HG03565 (cell line): ENCODE measurements around the gene CPA1.

Experiments used
- ATAC-seq: cut with Tn5 transposase; IDR thresholded peaks from one replicate; pipeline ENCODE4 v1.9.1; 2021; ENCODE audit warnings: mild to moderate bottlenecking, moderate library complexity; ENCODE audit not compliant: unreplicated experiment

Gene CPA1

GRCh38 chr7:130393841-130394411, 13.6 kb downstream of the CPA1 start:
- no peak for ATAC-seq

- ATAC-seq: no peak
Observed at GRCh38 chr7:130394421-130395195, 14.3 kb downstream of the CPA1 start.

DNA sequence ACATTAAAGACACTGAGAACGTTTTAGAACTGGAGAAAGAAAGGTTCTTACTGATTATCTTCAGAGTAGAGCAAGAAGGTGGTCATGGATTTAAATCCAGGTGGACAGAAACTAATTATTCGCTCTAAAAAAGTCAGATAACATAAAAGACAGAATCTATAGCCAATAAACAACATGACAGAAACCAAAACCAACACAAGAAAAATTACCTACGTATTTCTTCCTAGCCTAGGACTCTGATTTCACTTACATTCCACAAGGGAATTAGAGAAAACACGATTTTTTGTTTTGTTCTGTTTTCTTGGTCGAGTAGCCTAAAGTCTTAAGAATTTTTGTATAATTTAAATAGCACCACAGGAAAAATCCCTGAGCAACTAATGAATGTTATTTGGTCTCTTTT, 15.1 kb downstream of the CPA1 start:
- no peak for ATAC-seq

DNA sequence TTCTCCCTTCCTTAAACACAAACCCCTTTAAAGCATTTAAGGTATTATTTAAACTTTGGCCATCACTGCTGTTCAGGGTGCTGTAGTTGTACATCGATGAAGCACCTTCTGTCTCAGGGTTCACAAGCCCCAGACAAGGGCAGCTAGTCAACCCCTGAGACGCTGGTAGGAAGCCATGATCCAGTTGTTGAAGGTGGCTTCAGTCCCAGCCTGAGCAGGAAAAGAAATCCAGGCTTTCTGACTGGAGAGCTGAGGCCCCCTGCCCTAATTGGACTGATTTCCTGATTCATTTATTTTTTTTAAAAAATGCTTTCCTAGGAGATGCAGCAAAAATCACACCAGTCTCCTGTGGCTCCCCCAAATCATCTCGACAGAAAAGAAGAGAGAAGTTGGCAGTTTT, 15.8 kb downstream of the CPA1 start:
- no peak for ATAC-seq

DNA sequence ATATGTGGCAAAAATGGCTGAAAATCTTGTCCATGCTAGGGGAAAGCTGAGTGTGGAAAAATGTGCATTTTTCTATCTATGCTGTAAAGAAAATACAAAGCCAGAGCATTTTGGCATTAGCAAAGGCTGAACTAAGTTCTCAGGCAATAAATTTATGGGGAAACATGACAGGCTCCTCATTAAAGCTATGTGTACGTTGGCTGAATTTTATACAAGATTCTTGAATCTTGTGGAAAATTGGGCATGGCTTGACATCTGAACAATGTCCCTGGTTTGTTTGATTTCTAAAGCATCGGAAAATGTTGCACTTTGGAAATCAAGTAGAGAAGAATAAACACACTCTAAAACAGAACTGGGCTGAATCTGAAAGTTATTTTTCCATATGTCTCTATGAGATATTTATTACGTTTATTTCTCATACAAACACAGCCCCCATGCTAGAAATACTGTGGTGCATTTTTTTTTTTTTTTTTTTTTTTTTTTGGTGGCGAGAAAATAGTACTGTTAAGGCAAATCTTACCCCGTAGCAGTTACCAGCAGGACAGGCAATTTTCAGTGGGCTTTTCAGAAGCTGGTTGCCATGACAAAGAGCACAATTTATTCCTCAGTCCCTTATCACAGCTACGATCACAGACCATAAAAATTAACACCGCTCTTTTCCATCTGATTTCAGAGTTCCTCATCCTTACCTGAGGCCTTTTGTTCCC, 16.9 kb downstream of the CPA1 start:
- no peak for ATAC-seq

DNA sequence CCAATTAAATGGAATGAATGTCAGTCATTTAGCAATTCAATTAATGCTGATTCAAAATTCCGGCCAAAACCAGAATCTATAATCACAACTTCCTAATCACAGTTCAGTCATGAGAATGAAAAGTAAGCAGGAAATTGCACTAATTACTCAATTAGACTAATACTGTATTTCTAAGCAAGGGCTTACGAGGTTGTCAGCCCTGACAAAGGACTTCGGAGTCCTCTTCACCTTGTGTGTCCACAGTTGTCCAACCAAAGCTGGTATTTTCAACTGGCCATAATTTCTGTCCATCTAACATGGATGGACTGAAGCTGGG, 17.4 kb downstream of the CPA1 start:
- no peak for ATAC-seq

DNA sequence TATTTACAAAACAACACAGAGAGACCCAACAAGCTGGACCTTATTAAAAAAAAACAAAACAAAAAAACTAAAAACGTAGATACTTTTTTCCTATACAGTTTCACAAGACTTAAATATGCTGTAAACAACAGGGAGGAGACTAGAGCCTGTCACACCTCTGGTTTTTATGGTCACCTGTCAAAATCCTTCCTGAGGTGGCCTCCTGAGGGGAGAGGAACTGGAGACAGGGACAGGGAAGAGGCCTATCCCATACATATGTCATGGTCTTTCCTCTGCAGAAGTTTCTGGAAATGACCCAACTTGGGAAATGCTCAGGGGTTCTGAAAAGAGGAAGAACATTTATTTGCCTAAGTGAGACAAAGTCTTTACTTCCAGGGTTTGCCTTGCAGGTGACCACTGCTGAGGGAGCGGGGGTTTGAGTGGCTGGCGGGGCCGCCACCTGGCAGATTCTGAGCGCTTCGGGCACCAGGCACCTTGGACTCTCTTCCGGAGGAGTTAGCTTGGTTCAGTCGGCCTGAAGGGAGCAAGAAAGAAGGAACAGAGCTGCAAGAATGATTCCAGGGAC, 18.3 kb downstream of the CPA1 start:
- ATAC-seq: no peak

- ATAC-seq: no peak
Observed at GRCh38 chr7:130400120-130400572, 19.9 kb downstream of the CPA1 start.

GRCh38 chr7:130401101-130401500, 20.8 kb downstream of the CPA1 start:
- ATAC-seq: no peak

DNA sequence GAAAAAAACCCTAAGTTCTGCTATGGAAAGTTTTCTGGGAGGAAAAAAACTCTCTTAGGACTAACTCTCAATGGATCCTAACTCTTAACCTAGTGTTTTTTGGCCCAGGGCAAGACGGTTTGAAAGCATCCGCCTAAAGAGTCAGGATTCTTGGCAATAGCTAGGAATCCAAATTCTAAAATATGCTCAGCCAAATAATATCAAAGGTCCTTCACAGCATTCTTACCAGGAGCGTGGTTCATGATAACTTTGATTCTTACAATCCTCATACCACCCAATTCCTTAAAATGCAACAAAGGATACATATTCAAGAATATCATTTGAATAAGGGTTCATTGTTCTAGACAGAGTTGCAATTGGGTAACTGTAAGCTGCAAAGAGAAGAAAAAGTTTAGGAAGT, 21.3 kb downstream of the CPA1 start:
- ATAC-seq: no peak

DNA sequence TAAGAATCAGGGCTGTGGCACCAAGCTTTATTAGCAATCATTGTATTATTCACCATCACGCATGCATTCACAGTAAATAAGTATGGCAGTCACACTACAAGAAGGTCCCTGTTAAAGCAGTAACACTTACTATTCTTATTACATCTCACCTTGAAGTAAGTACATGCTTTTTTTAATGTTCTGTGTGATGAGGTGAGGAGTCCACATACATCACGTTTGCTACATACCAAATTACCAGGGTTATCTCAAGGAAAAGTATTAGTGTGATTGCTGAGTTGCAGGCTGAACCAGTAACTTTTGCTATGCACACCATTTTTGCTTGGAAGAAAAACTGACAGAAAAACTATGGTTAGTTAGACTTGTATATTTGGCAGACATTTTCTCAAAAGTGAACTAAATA, 24.7 kb downstream of the CPA1 start:
- no peak for ATAC-seq

GRCh38 chr7:130409067-130409711, 28.9 kb downstream of the CPA1 start:
- ATAC-seq: no peak

DNA sequence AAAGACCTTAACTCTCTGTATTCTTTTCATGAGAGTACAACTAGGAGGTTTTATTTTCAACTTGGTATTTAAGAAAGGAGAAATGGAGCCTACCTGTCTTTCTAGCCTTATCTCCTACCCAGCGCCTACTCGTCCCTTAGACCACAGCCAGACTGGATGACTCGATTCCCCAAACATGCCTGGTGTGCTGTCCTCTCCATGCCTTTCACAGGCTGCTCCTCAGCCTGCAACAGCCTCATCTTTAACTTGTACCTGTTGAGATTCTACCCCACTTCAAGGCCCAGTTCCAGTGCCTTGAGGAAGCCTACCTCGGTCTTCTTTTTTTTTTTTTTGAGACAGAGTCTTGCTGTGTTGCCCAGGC, 29.4 kb downstream of the CPA1 start:
- ATAC-seq: no peak

DNA sequence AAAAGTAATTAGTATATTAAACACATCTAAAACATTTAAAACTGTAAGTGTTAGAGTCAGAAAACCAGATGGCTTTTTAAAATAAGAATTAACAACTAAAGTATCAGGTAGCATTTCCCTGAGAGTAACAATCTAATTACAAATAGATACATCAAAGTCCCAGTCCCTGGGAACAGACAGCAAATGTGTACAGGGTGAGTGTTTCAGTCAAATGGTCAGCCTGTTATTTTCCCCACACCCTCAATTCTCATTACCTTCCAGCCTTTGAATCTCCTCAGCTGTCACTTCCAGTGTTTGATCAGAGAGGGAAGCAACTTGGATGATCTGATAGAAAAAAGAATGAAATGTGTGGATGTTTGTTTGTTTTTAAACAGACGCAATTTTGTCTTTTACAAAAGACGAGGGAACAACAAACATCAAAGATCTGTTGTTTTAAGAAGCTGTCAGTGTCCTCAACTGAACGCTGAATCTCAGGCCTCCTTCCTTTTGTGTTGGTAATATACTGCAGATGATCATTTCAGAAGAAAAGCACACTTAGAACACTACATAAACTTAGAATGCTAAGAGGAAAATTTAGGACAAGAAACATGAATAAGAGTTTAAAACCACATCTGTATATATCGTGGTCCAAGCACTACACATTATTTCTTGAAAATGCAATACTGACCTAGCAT, 30.7 kb downstream of the CPA1 start:
- ATAC-seq: no peak

DNA sequence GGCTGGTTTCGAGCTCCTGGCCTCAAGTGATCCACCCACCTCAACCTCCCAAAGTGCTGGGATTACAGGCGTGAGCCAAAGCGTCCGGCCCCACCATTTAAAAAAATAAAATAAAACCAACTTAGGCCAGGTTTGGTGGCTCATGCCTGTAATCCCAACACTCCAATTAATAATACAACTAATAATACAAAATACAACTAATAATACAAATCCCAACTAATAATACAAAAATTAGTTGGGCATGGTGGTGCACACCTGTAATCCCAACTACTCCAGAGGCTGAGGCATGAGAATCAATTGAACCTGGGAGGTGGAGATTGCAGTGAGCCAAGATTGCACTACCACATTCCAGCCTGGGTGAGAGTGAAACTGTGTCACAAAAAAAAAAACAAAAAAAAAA, 32.9 kb downstream of the CPA1 start:
- no peak for ATAC-seq

GRCh38 chr7:130415006-130415405, 34.7 kb downstream of the CPA1 start:
- no peak for ATAC-seq

GRCh38 chr7:130417213-130417612, 36.9 kb downstream of the CPA1 start:
- ATAC-seq: no peak

GRCh38 chr7:130418306-130418705, 38.0 kb downstream of the CPA1 start:
- no peak for ATAC-seq

DNA sequence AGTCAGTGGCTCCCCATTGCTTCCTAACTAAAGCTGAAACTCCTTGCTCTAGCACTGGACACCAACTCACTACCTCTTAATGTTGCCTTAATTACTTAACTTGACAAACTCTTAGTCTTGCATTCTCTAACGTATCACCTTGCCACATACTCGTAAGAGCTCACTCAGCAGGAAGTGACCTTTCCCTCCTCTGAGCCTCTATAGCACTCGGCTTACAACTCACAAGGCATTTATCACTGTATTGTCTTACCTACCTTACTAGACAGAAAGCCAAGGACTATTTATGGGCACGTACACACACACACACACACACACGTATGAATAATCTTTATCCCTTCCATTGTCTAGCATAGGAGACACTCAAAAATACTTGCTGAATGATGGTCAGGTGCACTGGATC, 39.4 kb downstream of the CPA1 start:
- no peak for ATAC-seq

- ATAC-seq: no peak
Observed at GRCh38 chr7:130420943-130421578, 40.8 kb downstream of the CPA1 start.

GRCh38 chr7:130421684-130422083, 41.4 kb downstream of the CPA1 start:
- no peak for ATAC-seq
